OCI-LY7 (cell line): ENCODE results near the gene SFT2D1. TPM values are rescaled to one million over a fixed set of nuclear protein-coding genes. Genes with fewer than 3 reads are reported as not detected.

Source experiments
- BruUV-seq: library from RNA; stranded (reverse); fragments of 400-500 nt; replicated peaks from 2 replicates; lab custom pipeline; 2021; lab: Mats Ljungman, UMichigan
- CTCF ChIA-PET: fragments of 300-600 bp; sonication (Branson Sonifier 250); formaldehyde crosslinking; loops from one replicate; lab custom pipeline; 2022; ENCODE audit warnings: antibody characterized with exemption; ENCODE audit not compliant: unreplicated experiment; lab: Charles Lee
- POLR2A ChIA-PET: fragments of 300-600 bp; sonication (Branson Sonifier 250); formaldehyde crosslinking; loops from one replicate; lab custom pipeline; 2022; ENCODE audit warnings: antibody characterized with exemption; lab: Charles Lee
- DNase-seq: peaks from one replicate; pipeline ENCODE4 v3.0.0-alpha.2; 2015; ENCODE audit warnings: low spot score
- H2AFZ ChIP-seq: fragments of 200-600 bp; sonication (generic), shearing (Covaris generic); 2 replicates; pipeline ENCODE4 v1.6.1; 2014; ENCODE audit warnings: mild to moderate bottlenecking, antibody characterized with exemption, low read length, moderate library complexity
- H3K27ac ChIP-seq: fragments of 200-600 bp; sonication (generic); 2 replicates; pipeline ENCODE4 v1.5.1; 2014; ENCODE audit warnings: mixed run types, low read depth, mild to moderate bottlenecking, moderate library complexity, low read length, inconsistent platforms; ENCODE audit not compliant: poor library complexity, severe bottlenecking
- H3K36me3 ChIP-seq: fragments of 200-600 bp; sonication (generic); 2 replicates; pipeline ENCODE4 v1.6.1; 2014; ENCODE audit warnings: mild to moderate bottlenecking, antibody characterized with exemption, low read length, moderate library complexity, mixed read lengths; ENCODE audit not compliant: insufficient read depth
- H3K4me1 ChIP-seq: fragments of 200-600 bp; sonication (generic); 2 replicates; pipeline ENCODE4 v1.5.1; 2014; ENCODE audit warnings: mild to moderate bottlenecking, low read length; ENCODE audit not compliant: insufficient read depth, poor library complexity, severe bottlenecking
- H3K4me2 ChIP-seq: fragments of 200-600 bp; sonication (generic); 2 replicates; pipeline ENCODE4 v1.6.1; 2014; ENCODE audit warnings: mild to moderate bottlenecking, low read length
- H3K4me3 ChIP-seq: fragments of 200-600 bp; sonication (generic); 2 replicates; pipeline ENCODE4 v1.5.1; 2014; ENCODE audit warnings: mild to moderate bottlenecking, low read depth, low read length; ENCODE audit not compliant: poor library complexity, severe bottlenecking
- H3K79me2 ChIP-seq: fragments of 200-600 bp; sonication (generic); 2 replicates; pipeline ENCODE4 v1.6.1; 2016; ENCODE audit warnings: low read depth, mild to moderate bottlenecking, low read length, moderate library complexity, mixed read lengths; ENCODE audit not compliant: insufficient read depth
- H3K9me2 ChIP-seq: fragments of 200-600 bp; sonication (generic); 2 replicates; pipeline ENCODE4 v1.6.1; 2016; ENCODE audit warnings: mild to moderate bottlenecking, low read length, mixed read lengths; ENCODE audit not compliant: insufficient read depth
- H3K9me3 ChIP-seq: fragments of 200-600 bp; sonication (generic); 2 replicates; pipeline ENCODE4 v1.6.1; 2014; ENCODE audit warnings: mild to moderate bottlenecking, mixed run types, low read length, mixed read lengths
- H4K20me1 ChIP-seq: fragments of 200-600 bp; sonication (generic); 2 replicates; pipeline ENCODE4 v1.6.1; 2014; ENCODE audit warnings: mild to moderate bottlenecking, antibody characterized with exemption, low read length, moderate library complexity, mixed read lengths; ENCODE audit not compliant: insufficient read depth
- CTCF ChIP-seq: fragments of 200-600 bp; sonication (generic); conservative IDR thresholded peaks from 2 replicates; pipeline ENCODE4 v1.5.1; 2014; ENCODE audit warnings: mild to moderate bottlenecking, antibody characterized with exemption, low read length, moderate library complexity, mixed read lengths
- EZH2phosphoT487 ChIP-seq: fragments of 200-600 bp; sonication (generic); IDR thresholded peaks from 2 replicates; pipeline ENCODE4 v1.6.1; 2018; ENCODE audit warnings: low read depth, borderline replicate concordance, mild to moderate bottlenecking, mixed run types, antibody characterized with exemption, low read length, moderate library complexity, mixed read lengths
- intact Hi-C: fragments of 100-400 bp; cut with micrococcal nuclease; formaldehyde crosslinking; loops from one replicate; pipeline ENCODE4 v1.10.0; 2022; ENCODE audit not compliant: unreplicated experiment
- total RNA-seq, 2 experiments: library from RNA; depleted of rRNA in 1 of 2; stranded (reverse); fragments of >200 nt in 1 of 2; shearing (Covaris generic) in 1 of 2; gene quantifications; 2 replicates each; pipeline ENCODE4 v1.2.3, GENCODE V29; 2014 to 2022

The SFT2D1 gene
- total RNA-seq, 2 experiments from 2014 or later, result 43.4 to 63.9 TPM

- Histone ChIP-seq H3K9me2 (no peaks in the 10 kb centered on the region), H2AFZ (no peak overlapping the region), H3K36me3 (no peaks in the 10 kb centered on the region), H3K4me3 (no peak overlapping the region), H3K4me2 (no peak overlapping the region), H4K20me1 (no peaks in the 10 kb centered on the region), H3K4me1 (peaks cover 9% of the 10 kb centered on the region), H3K27ac (no peak overlapping the region), H3K9me3 (peaks cover 7% of the 10 kb centered on the region; the same call in 1 of the 2 replicates), H3K79me2 (no peaks in the 10 kb centered on the region)
- DNase-seq, result no peak
- intact Hi-C loops, result no loop called here
- TF ChIP-seq EZH2phosphoT487 (no peak), CTCF (no peak)
- ChIA-PET POLR2A (interaction anchor here (1.0 to 2.3 kb wide), 2 partner anchors 12 to 25 kb away, joined by 3 to 6 read pairs; no protein-coding TSS in a partner anchor), CTCF (no interaction called here)
- BruUV-seq, result no TSS peak
These were observed 12.6 kb upstream of the SFT2D1 start for GRCh38 chr6:166354965-166355364.

GRCh38 chr6:166354143-166354542, 11.8 kb upstream of the SFT2D1 start:
- ChIA-PET POLR2A (interaction anchor here (0.6 to 2.3 kb wide), 3 partner anchors 26 to 247 kb away, joined by 3 to 6 read pairs (median 4); no protein-coding TSS in a partner anchor), CTCF (no interaction called here)
- Histone ChIP-seq H3K4me1 (peaks cover 9% of the 10 kb centered on the region), H3K36me3 (no peaks in the 10 kb centered on the region), H3K9me2 (no peaks in the 10 kb centered on the region), H3K27ac (no peak overlapping the region), H4K20me1 (no peaks in the 10 kb centered on the region), H2AFZ (no peak overlapping the region), H3K4me3 (no peak overlapping the region), H3K4me2 (no peak overlapping the region), H3K79me2 (no peaks in the 10 kb centered on the region), H3K9me3 (peaks cover 5% of the 10 kb centered on the region; the same call in 1 of the 2 replicates)
- no TSS peak for BruUV-seq
- DNase-seq, result no peak
- intact Hi-C loops, result no loop called here
- TF ChIP-seq CTCF (no peak), EZH2phosphoT487 (no peak)

- no peak overlapping the region for H2AFZ ChIP-seq
- no peaks in the 10 kb centered on the region for H3K36me3 ChIP-seq
- H4K20me1 ChIP-seq, result no peaks in the 10 kb centered on the region
- H3K9me3 ChIP-seq, result 0 out of 2 replicates have a peak, but pooled peaks cover 3% of the 10 kb centered on the region
- TF ChIP-seq CTCF (no peak), EZH2phosphoT487 (no peak)
- no TSS peak for BruUV-seq
- ChIA-PET POLR2A (interaction anchor here (0.6 to 1.0 kb wide), 3 partner anchors 10 to 246 kb away, joined by 3 to 4 read pairs (median 3); no protein-coding TSS in a partner anchor), CTCF (no interaction called here)
- no peak overlapping the region for H3K4me2 ChIP-seq
- H3K4me1 ChIP-seq, result peaks cover 7% of the 10 kb centered on the region
- intact Hi-C loops, result no loop called here
- no peaks in the 10 kb centered on the region for H3K79me2 ChIP-seq
- DNase-seq, result no peak
- H3K27ac ChIP-seq, result no peak overlapping the region
- H3K4me3 ChIP-seq, result no peak overlapping the region
- no peaks in the 10 kb centered on the region for H3K9me2 ChIP-seq
These were observed 11.2 kb upstream of the SFT2D1 start for GRCh38 chr6:166353507-166353906.
